LNCaP clone FGC (cell line): ENCODE data around the gene KCTD17.

Source experiments
- DNase-seq: peaks from one replicate; pipeline ENCODE4 v3.0.0-alpha.2; 2011; ENCODE audit warnings: low read depth
- H3K4me3 ChIP-seq: 2 replicates; pipeline ENCODE4 v1.5.1; 2011; ENCODE audit warnings: mild to moderate bottlenecking, low read depth, low read length, control low read depth
- TF ChIP-seq, protein P1 (sequence below): IDR thresholded peaks from 2 replicates; pipeline ENCODE4 v1.5.1; 2012; ENCODE audit warnings: mild to moderate bottlenecking; ENCODE audit not compliant: control insufficient read depth, insufficient read depth; ENCODE audit errors: extremely low read depth

KCTD17 gene

DNA sequence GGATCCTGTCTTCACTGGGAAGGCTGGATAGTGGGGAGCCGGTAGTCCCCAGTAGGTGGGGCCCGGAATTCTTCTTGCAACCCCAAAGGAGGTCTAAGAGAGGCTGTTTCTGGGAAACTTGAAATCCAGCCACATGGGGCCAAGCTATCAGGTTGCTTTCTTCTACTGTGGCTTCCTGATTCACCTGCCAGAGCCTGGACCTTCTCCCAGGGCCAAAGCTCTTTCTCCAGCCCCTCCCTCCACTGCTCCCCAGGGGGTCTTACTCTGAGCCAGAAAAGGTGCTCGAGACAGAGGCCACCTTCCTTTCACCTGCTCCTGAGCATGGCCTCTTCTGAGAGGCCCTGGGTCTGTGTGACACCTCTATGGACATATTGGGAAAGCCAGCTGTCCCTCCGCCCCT is 41.4 kb upstream of the KCTD17 start:
- DNase-seq = no peak
- no peak overlapping the region for H3K4me3 ChIP-seq
- TF ChIP-seq, protein P1, sequence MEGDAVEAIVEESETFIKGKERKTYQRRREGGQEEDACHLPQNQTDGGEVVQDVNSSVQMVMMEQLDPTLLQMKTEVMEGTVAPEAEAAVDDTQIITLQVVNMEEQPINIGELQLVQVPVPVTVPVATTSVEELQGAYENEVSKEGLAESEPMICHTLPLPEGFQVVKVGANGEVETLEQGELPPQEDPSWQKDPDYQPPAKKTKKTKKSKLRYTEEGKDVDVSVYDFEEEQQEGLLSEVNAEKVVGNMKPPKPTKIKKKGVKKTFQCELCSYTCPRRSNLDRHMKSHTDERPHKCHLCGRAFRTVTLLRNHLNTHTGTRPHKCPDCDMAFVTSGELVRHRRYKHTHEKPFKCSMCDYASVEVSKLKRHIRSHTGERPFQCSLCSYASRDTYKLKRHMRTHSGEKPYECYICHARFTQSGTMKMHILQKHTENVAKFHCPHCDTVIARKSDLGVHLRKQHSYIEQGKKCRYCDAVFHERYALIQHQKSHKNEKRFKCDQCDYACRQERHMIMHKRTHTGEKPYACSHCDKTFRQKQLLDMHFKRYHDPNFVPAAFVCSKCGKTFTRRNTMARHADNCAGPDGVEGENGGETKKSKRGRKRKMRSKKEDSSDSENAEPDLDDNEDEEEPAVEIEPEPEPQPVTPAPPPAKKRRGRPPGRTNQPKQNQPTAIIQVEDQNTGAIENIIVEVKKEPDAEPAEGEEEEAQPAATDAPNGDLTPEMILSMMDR = no peak

DNA sequence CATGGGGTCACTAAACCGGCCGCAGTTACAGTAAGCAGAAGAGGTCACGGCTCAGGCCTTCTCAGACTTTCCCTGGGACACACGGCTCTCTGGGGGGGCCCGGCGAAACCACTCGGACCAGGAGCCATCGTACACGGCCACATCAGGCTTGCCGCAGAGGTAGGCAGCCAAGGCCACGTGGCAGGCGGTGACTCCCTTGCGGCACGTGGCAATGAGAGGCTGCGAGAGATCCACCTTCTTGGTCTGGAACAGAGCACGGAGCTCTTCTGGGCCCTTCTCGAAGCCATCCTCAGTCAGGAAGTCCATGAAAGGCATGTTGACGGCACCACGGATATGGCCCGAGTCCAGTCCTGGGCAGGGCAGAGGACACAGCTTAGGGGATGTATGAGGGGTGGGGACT is 40.6 kb upstream of the KCTD17 start:
- DNase-seq = no peak
- H3K4me3 ChIP-seq = no peak overlapping the region
- TF ChIP-seq, protein P1 = no peak

DNA sequence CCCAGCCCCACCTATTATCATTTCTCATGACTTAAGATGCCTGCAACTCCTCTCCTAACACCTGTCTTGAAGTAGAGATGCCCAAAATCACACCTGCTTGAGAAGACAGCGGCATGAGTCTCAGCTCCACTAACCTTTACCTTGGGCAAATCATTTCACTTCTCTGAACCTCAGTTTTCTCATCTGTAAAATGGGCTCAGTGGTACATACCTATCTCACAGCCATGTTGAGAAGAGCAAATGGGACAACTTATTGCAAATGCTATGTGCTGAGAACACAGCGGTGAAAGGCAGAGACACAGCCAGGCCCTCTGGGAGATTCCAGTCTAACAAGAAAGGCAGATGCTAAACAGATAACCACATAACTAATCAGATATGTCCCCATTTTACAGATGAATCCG is 40.1 kb upstream of the KCTD17 start:
- TF ChIP-seq, protein P1 = no peak
- H3K4me3 ChIP-seq = no peak overlapping the region
- DNase-seq = no peak

DNA sequence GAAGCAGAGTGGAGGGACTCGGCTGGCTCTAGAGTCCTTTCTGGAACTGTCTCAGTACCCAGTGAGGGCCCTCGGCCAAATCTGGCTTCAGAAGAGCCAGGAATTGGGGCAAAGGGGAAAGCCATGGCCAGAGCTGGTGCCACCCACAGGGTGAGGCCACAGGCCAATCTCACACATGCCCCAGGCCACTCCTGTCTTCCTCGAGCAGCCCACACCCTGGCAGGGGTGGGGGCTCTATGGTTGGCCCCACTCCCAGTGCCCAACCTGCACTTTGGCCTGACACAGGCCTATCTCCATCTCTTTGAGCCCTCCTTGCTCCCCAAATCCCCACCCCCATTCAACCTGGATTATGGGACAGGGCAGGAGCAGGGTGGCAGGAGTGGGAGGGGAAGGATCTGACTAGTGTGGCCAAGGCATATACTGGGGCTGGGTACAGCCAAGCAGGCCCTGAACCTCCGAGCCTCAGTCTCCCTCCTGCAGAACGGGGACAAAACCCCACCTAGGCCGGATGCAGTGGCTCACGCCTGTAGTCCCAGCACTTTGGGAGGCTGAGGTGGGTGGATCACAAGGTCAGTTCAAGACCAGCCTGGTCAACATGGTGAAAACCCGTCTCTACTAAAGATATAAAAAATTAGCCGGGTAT is 39.2 kb upstream of the KCTD17 start:
- TF ChIP-seq, protein P1 = no peak
- DNase-seq = no peak
- no peak overlapping the region for H3K4me3 ChIP-seq

DNA sequence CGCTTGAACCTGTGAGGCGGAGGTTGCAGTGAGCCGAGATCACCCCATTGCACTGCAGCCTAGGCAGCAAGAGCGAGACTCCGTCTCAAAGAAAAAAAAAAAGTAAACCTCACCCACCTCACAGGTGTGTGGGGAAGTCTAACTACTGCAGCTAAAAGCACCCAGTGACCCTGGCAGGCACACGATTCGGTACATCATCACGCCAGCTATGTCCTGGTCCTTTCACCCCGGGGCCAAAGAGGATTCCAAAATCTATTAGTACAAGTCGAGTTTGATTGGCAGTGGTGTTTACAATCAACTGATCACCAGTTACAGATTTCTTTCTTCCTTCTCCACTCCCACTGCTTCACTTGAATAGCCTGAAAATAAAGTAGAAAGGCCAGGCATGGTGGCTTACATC is 38.6 kb upstream of the KCTD17 start:
- no peak for DNase-seq
- no peak overlapping the region for H3K4me3 ChIP-seq
- TF ChIP-seq, protein P1 = no peak

DNA sequence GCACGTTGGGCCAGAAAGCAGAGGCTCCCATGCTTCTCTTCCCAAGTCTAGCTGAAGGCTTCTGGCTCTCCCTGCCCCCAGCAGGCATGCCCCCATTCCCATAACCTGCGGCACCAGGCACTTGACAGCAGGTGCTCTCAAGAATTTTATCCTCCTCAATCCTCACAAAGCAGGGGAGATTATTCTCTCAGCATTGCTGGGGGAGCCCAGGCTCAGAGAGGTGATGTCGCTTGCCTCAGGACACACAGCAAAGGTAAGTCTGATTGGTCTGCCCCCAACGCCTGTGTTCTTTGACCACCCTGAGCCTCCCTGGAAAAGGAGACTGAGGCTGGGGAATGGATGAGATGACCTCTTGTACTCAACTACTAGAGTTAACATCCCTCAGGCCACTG is 37.1 kb upstream of the KCTD17 start:
- TF ChIP-seq, protein P1 = no peak
- DNase-seq = no peak

More for the DNA sequence above, 37.1 kb upstream of the KCTD17 start:
- H3K4me3 ChIP-seq = no peak overlapping the region
